Measurements from ENCODE around the gene CENPVL1.

Gene CENPVL1

GRCh38 chrX:51742586-51742985 lies 32.3 kb downstream of the CENPVL1 start:
- peak overlapping the region; percentile 70 to 75 for H3K4me3 ChIP-seq (ENCODE audit: low read depth in 1 of 2, low read length in 2 of 2)
- no peak overlapping the region for H3K27ac ChIP-seq (ENCODE audit: low read length)

GRCh38 chrX:51743179-51743957 lies 33.1 kb downstream of the CENPVL1 start, which contains the start of gene GSPT2:
TSS of gene GSPT2 (plus strand) at chrX:51743442. CDS start at chrX:51743627, 185 bp downstream.
- Histone ChIP-seq H3K4me3 (ENCODE audit: low read depth in 1 of 2, low read length in 2 of 2) (peak within 1 kb of the TSS; percentile 70 to 75), H3K27ac (ENCODE audit: low read length) (no peak within 1 kb of the TSS), H3K4me1 (ENCODE audit: control insufficient read depth in 1 of 2, insufficient read depth in 2 of 2, low read length in 2 of 2) (peaks cover 0 to 4% of the 10 kb centered on the region in 2 donors), H3K9me3 (ENCODE audit: control insufficient read depth in 1 of 2, low read length in 2 of 2) (peaks cover 0 to 7% of the 10 kb centered on the region in 2 donors), H3K36me3 (ENCODE audit: control insufficient read depth in 1 of 2, insufficient read depth in 2 of 2, low read length in 2 of 2) (no peaks in the 10 kb centered on the region), H3K27me3 (ENCODE audit: low read depth, low read length) (no peaks in the 10 kb centered on the region)

More at GRCh38 chrX:51742586-51742985, 32.3 kb downstream of the CENPVL1 start:
- peaks cover 0 to 4% of the 10 kb centered on the region in 2 donors for H3K4me1 ChIP-seq (ENCODE audit: control insufficient read depth in 1 of 2, insufficient read depth in 2 of 2, low read length in 2 of 2)
- no peaks in the 10 kb centered on the region for H3K27me3 ChIP-seq (ENCODE audit: low read depth, low read length)
- H3K9me3 ChIP-seq (ENCODE audit: control insufficient read depth in 1 of 2, low read length in 2 of 2): peaks cover 0 to 7% of the 10 kb centered on the region in 2 donors
- no peaks in the 10 kb centered on the region for H3K36me3 ChIP-seq (ENCODE audit: control insufficient read depth in 1 of 2, insufficient read depth in 2 of 2, low read length in 2 of 2)

- H3K9me3 ChIP-seq (ENCODE audit: control insufficient read depth in 1 of 2, low read length in 2 of 2): peaks cover 0 to 7% of the 10 kb centered on the region in 2 donors
- no peaks in the 10 kb centered on the region for H3K27me3 ChIP-seq (ENCODE audit: low read depth, low read length)
- H3K36me3 ChIP-seq (ENCODE audit: control insufficient read depth in 1 of 2, insufficient read depth in 2 of 2, low read length in 2 of 2): no peaks in the 10 kb centered on the region
- H3K4me1 ChIP-seq (ENCODE audit: control insufficient read depth in 1 of 2, insufficient read depth in 2 of 2, low read length in 2 of 2): peaks cover 0 to 4% of the 10 kb centered on the region in 2 donors
- H3K4me3 ChIP-seq (ENCODE audit: low read depth in 1 of 2, low read length in 2 of 2): no peak overlapping the region
- no peak overlapping the region for H3K27ac ChIP-seq (ENCODE audit: low read length)
These were observed 37.4 kb downstream of the CENPVL1 start for GRCh38 chrX:51747671-51748070.

GRCh38 chrX:51759055-51759839 lies 48.9 kb downstream of the CENPVL1 start:
- H3K4me3 ChIP-seq (ENCODE audit: low read depth in 1 of 2, low read length in 2 of 2): no peak overlapping the region
- H3K4me1 ChIP-seq (ENCODE audit: control insufficient read depth in 1 of 2, insufficient read depth in 2 of 2, low read length in 2 of 2): no peaks in the 10 kb centered on the region
- no peak overlapping the region for H3K27ac ChIP-seq (ENCODE audit: low read length)
- H3K36me3 ChIP-seq (ENCODE audit: control insufficient read depth in 1 of 2, insufficient read depth in 2 of 2, low read length in 2 of 2): no peaks in the 10 kb centered on the region
- H3K27me3 ChIP-seq (ENCODE audit: low read depth, low read length): no peaks in the 10 kb centered on the region
- H3K9me3 ChIP-seq (ENCODE audit: control insufficient read depth in 1 of 2, low read length in 2 of 2): no peaks in the 10 kb centered on the region

GRCh38 chrX:51760657-51761056 lies 50.3 kb downstream of the CENPVL1 start:
- Histone ChIP-seq H3K36me3 (ENCODE audit: control insufficient read depth in 1 of 2, insufficient read depth in 2 of 2, low read length in 2 of 2) (no peaks in the 10 kb centered on the region), H3K9me3 (ENCODE audit: control insufficient read depth in 1 of 2, low read length in 2 of 2) (no peaks in the 10 kb centered on the region), H3K4me3 (ENCODE audit: low read depth in 1 of 2, low read length in 2 of 2) (no peak overlapping the region), H3K27ac (ENCODE audit: low read length) (no peak overlapping the region), H3K4me1 (ENCODE audit: control insufficient read depth in 1 of 2, insufficient read depth in 2 of 2, low read length in 2 of 2) (no peaks in the 10 kb centered on the region), H3K27me3 (ENCODE audit: low read depth, low read length) (no peaks in the 10 kb centered on the region)
